NCI-H2171 treated with DMSO at 0.1 percent for 48 hours (cell line): Measurements from ENCODE around the gene GRIFIN.

Experiments
- DNase-seq: peaks from one replicate; lab custom pipeline; 2025; lab: John Stamatoyannopoulos, UW

The GRIFIN gene

DNA sequence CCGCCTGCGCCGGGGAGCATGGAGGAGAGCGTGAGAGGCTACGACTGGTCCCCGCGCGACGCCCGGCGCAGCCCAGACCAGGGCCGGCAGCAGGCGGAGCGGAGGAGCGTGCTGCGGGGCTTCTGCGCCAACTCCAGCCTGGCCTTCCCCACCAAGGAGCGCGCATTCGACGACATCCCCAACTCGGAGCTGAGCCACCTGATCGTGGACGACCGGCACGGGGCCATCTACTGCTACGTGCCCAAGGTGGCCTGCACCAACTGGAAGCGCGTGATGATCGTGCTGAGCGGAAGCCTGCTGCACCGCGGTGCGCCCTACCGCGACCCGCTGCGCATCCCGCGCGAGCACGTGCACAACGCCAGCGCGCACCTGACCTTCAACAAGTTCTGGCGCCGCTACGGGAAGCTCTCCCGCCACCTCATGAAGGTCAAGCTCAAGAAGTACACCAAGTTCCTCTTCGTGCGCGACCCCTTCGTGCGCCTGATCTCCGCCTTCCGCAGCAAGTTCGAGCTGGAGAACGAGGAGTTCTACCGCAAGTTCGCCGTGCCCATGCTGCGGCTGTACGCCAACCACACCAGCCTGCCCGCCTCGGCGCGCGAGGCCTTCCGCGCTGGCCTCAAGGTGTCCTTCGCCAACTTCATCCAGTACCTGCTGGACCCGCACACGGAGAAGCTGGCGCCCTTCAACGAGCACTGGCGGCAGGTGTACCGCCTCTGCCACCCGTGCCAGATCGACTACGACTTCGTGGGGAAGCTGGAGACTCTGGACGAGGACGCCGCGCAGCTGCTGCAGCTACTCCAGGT lies 43.1 kb downstream of the GRIFIN start:
- no peak for DNase-seq

DNA sequence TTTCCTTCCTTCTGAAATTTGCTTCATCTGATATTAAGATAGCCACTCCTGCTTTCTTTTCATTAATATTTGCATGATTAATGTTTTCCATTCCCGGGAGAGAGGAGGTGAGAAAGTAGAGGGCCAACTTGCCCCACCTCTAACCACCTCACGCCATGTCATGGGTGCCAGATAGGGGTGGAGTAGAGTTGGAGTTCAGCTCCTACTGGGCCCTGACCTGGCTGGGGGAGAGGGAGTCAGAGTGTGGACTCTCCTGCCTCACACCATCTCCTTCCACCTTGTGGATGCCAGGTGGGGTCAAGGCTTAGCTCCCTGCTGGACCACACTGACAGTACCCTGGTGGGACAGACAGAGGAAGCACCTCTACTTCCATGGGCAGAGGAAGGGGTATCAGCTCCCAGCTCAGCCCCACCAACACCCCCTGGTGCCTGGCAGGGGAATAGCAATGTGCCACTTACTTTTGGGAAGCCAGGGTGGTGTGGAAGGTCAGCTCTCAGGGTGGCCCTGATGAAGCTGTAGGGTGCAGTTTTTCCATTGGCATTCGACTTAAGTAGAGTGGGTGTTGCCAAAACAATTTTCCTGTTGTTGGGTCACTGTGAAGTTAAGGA lies 44.8 kb downstream of the GRIFIN start:
- DNase-seq = no peak

DNA sequence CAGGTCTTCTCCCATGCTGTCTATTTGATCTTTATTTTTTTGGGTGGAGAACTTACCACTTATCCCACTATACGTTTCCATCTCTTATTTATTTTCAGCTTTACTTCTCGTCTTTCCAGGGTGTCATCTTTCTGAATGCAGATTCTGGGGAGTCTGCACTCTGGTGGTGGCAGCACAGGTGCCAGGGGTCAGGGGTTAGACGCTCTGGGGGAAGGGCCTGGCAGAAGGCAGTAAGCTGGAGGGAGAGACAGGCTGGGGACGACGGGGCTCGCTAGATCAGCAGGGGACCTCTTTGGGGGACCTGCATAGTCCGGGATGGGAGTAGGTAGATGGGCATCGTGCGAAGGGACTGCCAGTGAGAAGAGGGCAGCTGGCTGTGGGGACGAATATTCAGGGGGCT lies 50.4 kb downstream of the GRIFIN start:
- DNase-seq = no peak
